Heart left ventricle (tissue), 16 donors: Measurements from ENCODE around the gene SLC22A23. TPM values are rescaled to one million over a fixed set of nuclear protein-coding genes. Genes with fewer than 3 reads are reported as not detected.

Experiments
- ATAC-seq, 4 donors: fragments of 200-7000 bp; cut with Tn5 transposase; one replicate each; pipeline ENCODE4 v1.9.1; 2020 to 2022; ENCODE audit warnings: moderate library complexity in 4 of 4, mild to moderate bottlenecking in 3 of 4, moderate number of reproducible peaks in 1 of 4
- DNase-seq, 5 donors: peaks; one replicate each; pipeline ENCODE4 v3.0.0-alpha.2; 2020
- H3K27ac ChIP-seq, 12 donors: fragments of 200-600 bp; sonication (generic) in 4 of 12; one replicate each; pipeline versions ENCODE4 v1.5.0 to v1.8.0; 2016 to 2022; ENCODE audit warnings: mild to moderate bottlenecking in 2 of 12
- H3K27me3 ChIP-seq, 9 donors: fragments of 200-600 bp; sonication (generic) in 2 of 9; one replicate each; pipeline versions ENCODE4 v1.5.1 to v1.8.0; 2016 to 2022; ENCODE audit warnings: mild to moderate bottlenecking in 3 of 9
- H3K36me3 ChIP-seq, 9 donors: fragments of 200-600 bp; sonication (generic) in 2 of 9; one replicate each; pipeline versions ENCODE4 v1.5.0 to v1.8.0; 2018 to 2022; ENCODE audit warnings: mild to moderate bottlenecking in 2 of 9
- H3K4me1 ChIP-seq, 12 donors: fragments of 200-600 bp; sonication (generic) in 4 of 12; one replicate each; pipeline versions ENCODE4 v1.5.0 to v1.8.0; 2016 to 2022; ENCODE audit warnings: mild to moderate bottlenecking in 3 of 12
- H3K4me3 ChIP-seq, 12 donors: fragments of 200-600 bp; sonication (generic) in 4 of 12; one replicate each; pipeline versions ENCODE4 v1.5.0 to v1.8.0; 2017 to 2022; ENCODE audit warnings: mild to moderate bottlenecking in 9 of 12, moderate library complexity in 4 of 12
- H3K9me3 ChIP-seq, 12 donors: fragments of 200-600 bp; sonication (generic) in 4 of 12; one replicate each; pipeline versions ENCODE4 v1.5.0 to v1.8.0; 2016 to 2022; ENCODE audit warnings: mild to moderate bottlenecking in 1 of 12
- POLR2A ChIP-seq, 2 donors: fragments of 450-650 bp; IDR thresholded peaks; one replicate each; pipeline ENCODE4 v1.6.1; 2017; ENCODE audit warnings: antibody characterized with exemption in 2 of 2, mild to moderate bottlenecking in 2 of 2, moderate library complexity in 2 of 2
- WGBS, 4 donors: extraction: QIAGEN DNeasy Blood & Tissue Kit in 2 of 4; methylation state at CpG; one replicate each; pipeline versions ENCODE4 v1.1.5 to v1.1.7; 2013 to 2018; 5-methylcytosine and 5-hydroxymethylcytosine counted together
- intact Hi-C, 10 donors: fragments of 100-400 bp; cut with DNase I; formaldehyde crosslinking; loops; one replicate each; pipeline versions ENCODE4 v1.11.1 to v1.14.2; 2022
- polyA plus RNA-seq, 2 donors: library from polyadenylated mRNA; stranded (reverse); fragments of 200-250 nt; gene quantifications; one replicate each; pipeline ENCODE4 v1.2.3, GENCODE V29; 2013
- total RNA-seq, 9 donors: library from RNA; depleted of rRNA in 2 of 9; stranded (reverse); fragments of >200 nt in 2 of 9; fragmentation: NEBNext Ultra II Directional in 3 of 9; extraction: Animal tissue kit (Norgen Biotek cat#: 25700) in 3 of 9; gene quantifications; one replicate each; pipeline versions ENCODE4 v1.1.0 to v1.2.4, GENCODE V29; 2016 to 2023
- TF ChIP-seq, protein P1 (sequence below), 12 donors: fragments of 200-600 bp; sonication (generic) in 4 of 12; IDR thresholded peaks; one replicate each; pipeline versions ENCODE4 v1.5.0 to v1.8.0; 2018 to 2022; ENCODE audit warnings: antibody characterized with exemption in 12 of 12, mild to moderate bottlenecking in 5 of 12
- donor health status: ischemic (EF 13 %, LVEDD 7.1; RV severe dilation, severe dysfunction).
- donor health status: healthy with polysubstance abuse.
- donor health status: DM: no; HTN: yes; CAD: no.
- donor health status: DM: no; HTN: no; CAD: no.
- donor health status: ischemic (EF 25% LVEDD 6.9; RV normal size, moderate dysfunction).
- donor health status: ischemic (EF 25% LVEDD 5.7; RV mildly dilated, moderate dysfunction).
- donor health status: healthy.
- donor health status: DM: yes; HTN: yes; CAD: no.
- donor health status: ischemic (EF 35%, LVEDD 5.7; RV mildly dilated, moderate dysfunction).
- donor health status: nonischemic (EF 11% LVEDD 7.7; RV severe dilation, severe dysfunction).
- donor health status: DM: yes; HTN: yes; CAD: no.
- donor health status: PGD.
- donor health status: ischemic (EF 29% LVEDD 5.4; RV normal size, mild dysfunction).
- donor health status: nonischemic (EF 23%, LVEDD 6.1; RV moderate dilation, normal function).

Gene SLC22A23
- total and polyA plus RNA-seq, 11 donors: 2.9 to 12.4 (median 5.2) TPM

DNA sequence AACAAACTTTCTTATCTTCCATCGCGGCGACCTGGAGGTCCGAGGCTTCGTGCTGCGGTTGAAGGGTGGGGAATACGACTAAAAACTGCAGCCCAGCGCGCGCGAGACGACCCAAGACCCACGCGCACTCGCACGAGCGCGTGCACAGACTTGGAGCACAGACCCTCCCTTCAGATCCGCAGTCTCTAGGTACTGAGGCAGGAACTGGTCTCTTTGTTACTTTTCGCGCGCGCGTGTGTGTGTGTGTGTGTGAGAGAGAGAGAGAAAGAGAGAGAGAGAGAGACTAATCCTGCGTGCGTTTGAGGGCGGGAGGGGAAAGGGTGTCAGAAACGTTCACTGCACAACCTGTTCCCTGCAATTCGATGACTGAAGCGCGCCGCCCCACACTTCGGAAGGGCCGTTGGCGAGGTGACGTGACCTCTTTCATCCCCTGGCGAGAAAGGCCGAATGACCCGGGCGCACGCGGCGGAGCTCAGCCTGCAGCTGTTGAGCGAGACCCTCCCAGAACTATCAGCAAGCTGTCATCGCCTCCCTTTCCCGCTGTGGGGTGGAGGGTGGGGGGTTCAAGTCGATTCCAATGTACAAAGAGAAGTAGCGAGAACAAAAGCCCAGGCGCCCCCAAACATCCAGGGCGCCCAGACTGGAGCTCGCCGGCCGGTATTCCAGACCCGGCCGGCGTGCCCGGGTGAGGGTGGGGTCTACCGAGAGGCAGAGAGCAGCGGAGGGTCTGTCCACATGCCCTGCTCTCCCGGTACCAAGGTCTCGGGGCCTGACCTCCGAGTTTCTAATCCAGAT is 227.9 kb downstream of the SLC22A23 start:
- 2 to 4% (median 3%) methylated on average over 48 to 62 of the region's 62 CpGs for WGBS, 4 donors
- no peak for TF ChIP-seq POLR2A (IDR thresholded peaks at IDR 0.05)
- TF ChIP-seq, protein P1, sequence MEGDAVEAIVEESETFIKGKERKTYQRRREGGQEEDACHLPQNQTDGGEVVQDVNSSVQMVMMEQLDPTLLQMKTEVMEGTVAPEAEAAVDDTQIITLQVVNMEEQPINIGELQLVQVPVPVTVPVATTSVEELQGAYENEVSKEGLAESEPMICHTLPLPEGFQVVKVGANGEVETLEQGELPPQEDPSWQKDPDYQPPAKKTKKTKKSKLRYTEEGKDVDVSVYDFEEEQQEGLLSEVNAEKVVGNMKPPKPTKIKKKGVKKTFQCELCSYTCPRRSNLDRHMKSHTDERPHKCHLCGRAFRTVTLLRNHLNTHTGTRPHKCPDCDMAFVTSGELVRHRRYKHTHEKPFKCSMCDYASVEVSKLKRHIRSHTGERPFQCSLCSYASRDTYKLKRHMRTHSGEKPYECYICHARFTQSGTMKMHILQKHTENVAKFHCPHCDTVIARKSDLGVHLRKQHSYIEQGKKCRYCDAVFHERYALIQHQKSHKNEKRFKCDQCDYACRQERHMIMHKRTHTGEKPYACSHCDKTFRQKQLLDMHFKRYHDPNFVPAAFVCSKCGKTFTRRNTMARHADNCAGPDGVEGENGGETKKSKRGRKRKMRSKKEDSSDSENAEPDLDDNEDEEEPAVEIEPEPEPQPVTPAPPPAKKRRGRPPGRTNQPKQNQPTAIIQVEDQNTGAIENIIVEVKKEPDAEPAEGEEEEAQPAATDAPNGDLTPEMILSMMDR (IDR thresholded peaks at IDR 0.05): no peak
- Histone ChIP-seq H3K27ac (no peak overlapping the region), H3K4me1 (peaks cover 2 to 56% (median 38%) of the 10 kb centered on the region in 12 donors), H3K9me3 (no peaks in the 10 kb centered on the region), H3K4me3 (peak overlapping the region in 11 of 12 donors; percentile 0 to 59 (median 50)), H3K27me3 (peaks cover 22 to 84% (median 50%) of the 10 kb centered on the region in 9 donors), H3K36me3 (no peaks in the 10 kb centered on the region)
- DNase-seq (no peak), ATAC-seq (no peak)
- intact Hi-C loops: no loop called here

DNA sequence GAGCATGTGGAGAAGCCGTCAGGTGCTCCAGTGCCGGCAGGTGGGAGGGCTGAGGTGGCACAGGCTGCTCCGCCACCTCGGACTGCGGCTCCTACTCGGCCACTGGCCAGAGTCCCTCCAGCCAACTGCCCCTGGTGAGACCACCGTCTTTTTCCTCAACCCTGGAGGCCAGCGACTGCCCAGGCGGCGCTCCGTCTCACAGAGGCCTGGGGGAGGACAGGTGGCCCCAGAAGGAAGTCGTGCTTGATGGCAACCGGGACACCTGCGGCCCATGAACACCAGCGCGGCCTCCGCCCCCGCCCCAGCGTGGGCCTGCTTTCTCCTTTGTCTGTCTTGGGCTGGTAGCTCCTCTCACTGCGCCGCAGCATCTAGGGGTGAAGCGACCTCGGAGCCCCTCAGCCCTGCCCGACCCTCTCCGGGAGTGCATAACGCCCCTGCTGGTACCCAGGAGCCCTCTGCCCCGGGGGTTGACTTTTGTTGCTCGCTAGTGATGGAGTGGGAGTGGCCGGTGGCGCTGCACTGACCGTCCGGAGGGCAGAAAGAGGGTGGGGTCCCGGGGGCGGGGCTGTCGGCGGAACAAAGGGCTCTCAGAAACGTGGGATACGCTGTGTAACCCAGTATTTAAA is 228.7 kb downstream of the SLC22A23 start:
- ATAC-seq: no peak
- H3K4me3 ChIP-seq: peak overlapping the region in 11 of 12 donors; percentile 9 to 59 (median 50)
- peaks cover 2 to 56% (median 38%) of the 10 kb centered on the region in 12 donors for H3K4me1 ChIP-seq

DNA sequence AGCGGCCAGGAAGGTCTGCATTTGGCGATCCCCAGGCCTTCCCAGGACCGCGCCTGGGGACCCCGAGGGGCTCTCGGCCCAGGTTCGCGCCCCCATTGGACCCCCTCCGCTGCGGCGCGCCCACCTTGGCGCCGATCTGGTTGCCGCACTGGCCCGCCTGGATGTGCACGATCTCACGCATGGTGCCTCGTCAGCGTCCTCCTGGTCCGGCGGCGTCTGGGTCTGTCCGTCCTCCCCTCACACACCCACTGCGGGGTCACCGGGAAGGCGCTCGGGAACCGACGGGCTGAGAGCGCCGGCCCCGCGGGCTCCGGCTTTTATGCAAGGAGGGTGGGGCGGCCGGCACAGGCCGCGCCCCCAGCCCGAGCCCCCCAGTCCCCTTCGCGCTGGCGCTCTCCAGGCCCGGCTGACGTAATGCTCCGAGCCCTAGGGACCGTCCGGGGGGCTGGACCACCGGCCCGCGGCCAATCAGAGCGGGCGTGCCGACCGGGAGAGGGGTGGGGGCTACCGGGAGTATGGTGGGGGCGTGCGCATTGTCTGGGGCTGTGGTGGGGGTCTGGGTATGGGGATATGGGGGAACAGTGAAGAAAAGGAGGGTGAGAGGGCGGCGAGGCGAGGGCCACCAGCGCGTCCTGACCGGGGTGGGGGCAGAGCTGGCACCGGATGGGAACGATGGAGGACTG is 229.3 kb downstream of the SLC22A23 start, which contains the start of gene TUBB2B:
TSS of gene TUBB2B (minus strand) at position 291 of the 683 bp plus-strand sequence. CDS start at position 181, 110 bp downstream.
- no peak within 1 kb of the TSS for H3K27ac ChIP-seq
- TF ChIP-seq POLR2A (IDR thresholded peaks at IDR 0.05): no peak
- TF ChIP-seq, protein P1 (IDR thresholded peaks at IDR 0.05): no peak
- peaks cover 2 to 56% (median 38%) of the 10 kb centered on the region in 12 donors for H3K4me1 ChIP-seq
- ATAC-seq: peak in 2 of 4 donors; percentile 53 to 68
- H3K9me3 ChIP-seq: no peaks in the 10 kb centered on the region
- WGBS, 4 donors: 0 to 1% (median 1%) methylated on average over 23 to 66 of the region's 66 CpGs
- H3K4me3 ChIP-seq: peak within 1 kb of the TSS; percentile 9 to 59 (median 49)
- no peaks in the 10 kb centered on the region for H3K36me3 ChIP-seq
- peak in 3 of 5 donors; percentile 19 to 57 (median 43) for DNase-seq
- intact Hi-C loops: no loop called here
- peaks cover 22 to 69% (median 46%) of the 10 kb centered on the region in 9 donors for H3K27me3 ChIP-seq

More for the DNA sequence above, 228.7 kb downstream of the SLC22A23 start:
- H3K36me3 ChIP-seq: no peaks in the 10 kb centered on the region
- DNase-seq: no peak
- no peak for TF ChIP-seq POLR2A (IDR thresholded peaks at IDR 0.05)
- TF ChIP-seq, protein P1 (IDR thresholded peaks at IDR 0.05): no peak
- H3K27ac ChIP-seq: no peak overlapping the region
- no peaks in the 10 kb centered on the region for H3K9me3 ChIP-seq
- H3K27me3 ChIP-seq: peaks cover 22 to 76% (median 46%) of the 10 kb centered on the region in 9 donors
- intact Hi-C loops: no loop called here
- 1 to 3% (median 2%) methylated on average over 14 to 38 of the region's 38 CpGs for WGBS, 4 donors
